Parathyroid adenoma (tissue), 2 donors: ENCODE results near the gene ZNF598.
"Not testable (repeated sequence)": the region's sequence is repeated elsewhere in the genome, so short reads cannot be mapped to it uniquely, and the experiment has no call there.

Experiments
- H2AFZ ChIP-seq: fragments of 300-600 bp; sonication (generic); one replicate; pipeline ENCODE4 v1.7.0; 2017; ENCODE audit warnings: antibody characterized with exemption, mild to moderate bottlenecking
- H3K27ac ChIP-seq: fragments of 300-600 bp; sonication (generic); one replicate; pipeline ENCODE4 v1.7.0; 2017
- H3K27me3 ChIP-seq: fragments of 300-600 bp; sonication (generic); one replicate; pipeline ENCODE4 v1.7.0; 2017; ENCODE audit warnings: low read length; ENCODE audit not compliant: control insufficient read depth, insufficient read depth
- H3K36me3 ChIP-seq: fragments of 300-600 bp; sonication (generic); one replicate; pipeline ENCODE4 v1.7.0; 2017; ENCODE audit warnings: low read length; ENCODE audit not compliant: control insufficient read depth, insufficient read depth
- H3K4me1 ChIP-seq: fragments of 300-600 bp; sonication (generic); one replicate; pipeline ENCODE4 v1.7.0; 2017; ENCODE audit warnings: control low read depth
- H3K4me2 ChIP-seq: fragments of 300-600 bp; sonication (generic); one replicate; pipeline ENCODE4 v1.7.0; 2017; ENCODE audit warnings: low read length
- H3K4me3 ChIP-seq: fragments of 300-600 bp; sonication (generic); one replicate; pipeline ENCODE4 v1.7.0; 2017; ENCODE audit warnings: low read depth, low read length
- H3K79me2 ChIP-seq: fragments of 300-600 bp; sonication (generic); one replicate; pipeline ENCODE4 v1.7.0; 2017; ENCODE audit warnings: control low read depth
- H3K9ac ChIP-seq: fragments of 300-600 bp; sonication (generic); one replicate; pipeline ENCODE4 v1.7.0; 2017; ENCODE audit warnings: mild to moderate bottlenecking
- H3K9me3 ChIP-seq: fragments of 300-600 bp; sonication (generic); one replicate; pipeline ENCODE4 v1.7.0; 2017; ENCODE audit warnings: low read length; ENCODE audit not compliant: control insufficient read depth
- CTCF ChIP-seq: fragments of 300-600 bp; sonication (generic); IDR thresholded peaks from one replicate; pipeline ENCODE4 v1.7.0; 2017; ENCODE audit warnings: antibody characterized with exemption, mild to moderate bottlenecking
- donor health status: primary hyperparathyroidism.

ZNF598 gene

GRCh38 chr16:1959269-1960039, 50.2 kb downstream of the ZNF598 start, which contains the start of gene NDUFB10:
TSS of gene NDUFB10 (plus strand) at chr16:1959538. CDS start at chr16:1959625, 87 bp downstream.
- Histone ChIP-seq H3K9ac (peak within 1 kb of the TSS; percentile 64), H3K36me3 (no peaks in the 10 kb centered on the region), H3K79me2 (no peaks in the 10 kb centered on the region), H3K27ac (peak within 1 kb of the TSS; percentile 75), H3K4me1 (peaks cover 10% of the 10 kb centered on the region), H3K27me3 (no peaks in the 10 kb centered on the region), H2AFZ (peak within 1 kb of the TSS; percentile 92), H3K4me2 (peak within 1 kb of the TSS; percentile 75), H3K4me3 (peak within 1 kb of the TSS; percentile 91), H3K9me3 (no peaks in the 10 kb centered on the region)
- peak; percentile 82 for TF ChIP-seq CTCF

- Histone ChIP-seq H3K36me3 (no peaks in the 10 kb centered on the region), H3K27me3 (no peaks in the 10 kb centered on the region), H3K9ac (no peak overlapping the region), H3K4me3 (peak overlapping the region; percentile 91), H3K4me1 (peaks cover 10% of the 10 kb centered on the region), H3K9me3 (no peaks in the 10 kb centered on the region), H3K4me2 (peak overlapping the region; percentile 74), H2AFZ (peak overlapping the region; percentile 92), H3K79me2 (no peaks in the 10 kb centered on the region), H3K27ac (peak overlapping the region; percentile 75)
- TF ChIP-seq CTCF, result no peak
These were observed 50.8 kb downstream of the ZNF598 start for GRCh38 chr16:1958715-1959268.

- not testable (repeated sequence) for H3K4me1 ChIP-seq, H3K36me3 ChIP-seq, H3K79me2 ChIP-seq, H3K4me3 ChIP-seq, H3K27ac ChIP-seq, H3K4me2 ChIP-seq, H3K27me3 ChIP-seq, H3K9ac ChIP-seq, H2AFZ ChIP-seq, H3K9me3 ChIP-seq
These were observed 51.5 kb downstream of the ZNF598 start for GRCh38 chr16:1958143-1958491.

- not testable (repeated sequence) for H3K4me3 ChIP-seq
These were observed 52.0 kb downstream of the ZNF598 start for GRCh38 chr16:1957434-1958142.

GRCh38 chr16:1953734-1954133, 55.9 kb downstream of the ZNF598 start:
- no peak overlapping the region for H3K27ac ChIP-seq
- no peaks in the 10 kb centered on the region for H3K36me3 ChIP-seq
- H3K4me1 ChIP-seq, result no peaks in the 10 kb centered on the region
- H2AFZ ChIP-seq, result no peak overlapping the region
- no peak for TF ChIP-seq CTCF
- H3K27me3 ChIP-seq, result no peaks in the 10 kb centered on the region
- H3K4me2 ChIP-seq, result no peak overlapping the region
- no peak overlapping the region for H3K9ac ChIP-seq
- H3K79me2 ChIP-seq, result no peaks in the 10 kb centered on the region
- H3K4me3 ChIP-seq, result no peak overlapping the region
- no peaks in the 10 kb centered on the region for H3K9me3 ChIP-seq

More at GRCh38 chr16:1957434-1958142, 52.0 kb downstream of the ZNF598 start:
- not testable (repeated sequence) for H3K27ac ChIP-seq, H3K9ac ChIP-seq, H3K36me3 ChIP-seq, H3K9me3 ChIP-seq, H3K4me2 ChIP-seq, H3K4me1 ChIP-seq, H3K27me3 ChIP-seq, H3K79me2 ChIP-seq, H2AFZ ChIP-seq
